ENCODE results near the gene RDH11.

The RDH11 gene

DNA sequence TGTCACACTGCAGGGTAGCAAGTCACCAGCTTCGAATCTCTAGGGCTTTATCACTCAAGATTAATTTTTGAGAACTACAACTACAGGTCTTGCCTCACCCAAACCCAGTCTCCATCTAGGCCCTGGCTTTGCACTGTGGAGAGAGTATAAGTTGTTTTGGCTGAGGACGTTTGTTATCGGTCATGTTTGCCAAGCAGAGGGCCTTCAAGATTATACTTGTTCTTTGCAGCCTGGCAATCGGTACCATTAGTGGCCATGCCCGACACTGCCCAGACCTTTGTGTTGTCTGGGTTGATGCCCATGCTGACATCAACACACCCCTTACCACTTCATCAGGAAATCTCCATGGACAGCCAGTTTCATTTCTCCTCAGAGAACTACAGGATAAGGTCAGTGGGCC lies 50.1 kb downstream of the RDH11 start:
- DNase-seq (ENCODE audit: low read depth): no peak

- no peak for DNase-seq (ENCODE audit: low read depth)
These were observed 51.1 kb downstream of the RDH11 start for GRCh38 chr14:67644428-67644827.

- no peak for DNase-seq (ENCODE audit: low read depth)
These were observed 51.9 kb downstream of the RDH11 start for GRCh38 chr14:67643713-67644112.

DNA sequence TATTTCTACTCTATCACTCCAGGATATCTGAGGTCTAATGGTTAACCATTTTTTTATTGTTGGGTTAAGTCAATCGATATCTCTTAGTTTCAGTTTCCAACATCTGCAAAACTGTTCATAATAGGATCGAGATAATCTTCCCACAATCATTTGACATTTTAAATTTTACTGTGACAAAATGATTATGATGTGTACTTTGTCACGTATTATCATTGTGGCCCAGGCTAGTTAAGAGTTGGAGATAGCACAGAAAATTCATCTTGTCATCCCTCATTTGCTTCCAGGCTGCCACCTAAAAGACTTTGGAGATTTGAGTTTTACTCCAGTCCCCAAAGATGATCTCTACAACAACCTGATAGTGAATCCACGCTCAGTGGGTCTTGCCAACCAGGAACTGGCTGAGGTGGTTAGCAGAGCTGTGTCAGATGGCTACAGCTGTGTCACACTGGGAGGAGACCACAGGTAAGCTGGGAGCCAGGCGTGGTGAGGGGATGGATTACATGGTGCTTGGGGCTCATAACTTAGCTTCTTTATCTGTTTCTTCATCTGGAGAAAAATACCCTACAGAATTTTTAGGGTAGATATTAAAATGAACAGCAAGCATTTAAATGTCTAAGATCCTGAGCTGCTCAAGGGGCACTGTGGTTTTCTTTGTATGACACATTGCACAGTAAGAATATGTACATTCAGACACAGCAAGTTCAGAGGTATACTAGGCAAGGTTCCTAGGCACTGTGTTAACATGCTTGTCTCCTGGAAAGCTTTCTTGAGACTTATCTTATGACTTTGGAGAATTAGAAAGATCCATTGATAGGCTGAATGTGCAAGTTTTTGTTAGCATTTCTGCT lies 53.4 kb downstream of the RDH11 start:
- DNase-seq (ENCODE audit: low read depth): no peak

- no peak for DNase-seq (ENCODE audit: low read depth)
These were observed 54.1 kb downstream of the RDH11 start for GRCh38 chr14:67641480-67641879.

- no peak for DNase-seq (ENCODE audit: low read depth)
These were observed 56.9 kb downstream of the RDH11 start for GRCh38 chr14:67638642-67639041.

- DNase-seq (ENCODE audit: low read depth): no peak
These were observed 59.1 kb downstream of the RDH11 start for GRCh38 chr14:67636361-67636919.

GRCh38 chr14:67633451-67634147 lies 62.0 kb downstream of the RDH11 start:
- no peak for DNase-seq (ENCODE audit: low read depth)

- no peak for DNase-seq (ENCODE audit: low read depth)
These were observed 64.6 kb downstream of the RDH11 start for GRCh38 chr14:67630938-67631337.

DNA sequence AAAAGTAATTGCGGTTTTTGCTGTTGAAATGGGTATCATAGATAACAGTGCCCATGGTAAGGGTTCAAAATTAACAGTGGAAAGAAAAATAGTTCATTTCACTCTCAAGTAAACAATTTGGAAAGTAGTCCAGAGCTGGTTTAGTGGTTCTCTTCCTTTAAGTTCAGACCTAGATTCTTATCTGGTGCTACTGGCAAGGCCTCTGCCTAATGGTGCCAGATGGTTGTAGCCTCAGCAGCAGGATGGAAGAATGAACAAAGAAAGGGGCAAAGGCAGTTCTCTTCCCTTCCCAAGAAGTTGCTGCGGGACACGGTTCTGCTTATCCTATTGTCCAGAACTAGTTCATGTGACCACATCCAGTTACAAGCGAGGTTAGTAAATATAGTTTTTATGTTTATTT lies 65.4 kb downstream of the RDH11 start:
- DNase-seq (ENCODE audit: low read depth): no peak

DNA sequence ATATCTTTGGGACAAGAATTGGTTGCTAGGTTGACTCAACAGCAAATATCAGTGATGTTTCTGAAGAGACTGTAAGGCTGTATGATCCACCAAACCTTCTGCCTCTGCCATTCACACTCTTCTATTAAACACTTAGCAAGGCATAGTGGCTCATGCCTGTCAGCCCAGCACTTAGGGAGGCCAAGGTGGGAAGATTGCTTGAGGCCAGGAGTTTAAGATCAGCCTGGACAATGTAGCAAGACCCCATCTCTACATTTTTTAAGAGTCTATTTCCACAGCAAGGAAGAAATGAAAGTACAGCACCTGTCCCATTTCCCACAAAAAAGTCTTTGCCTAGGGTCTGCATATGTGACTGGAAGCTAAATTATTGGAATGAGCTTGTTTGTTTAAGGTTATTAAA lies 68.0 kb downstream of the RDH11 start:
- no peak for DNase-seq (ENCODE audit: low read depth)

Data from activated T-cell treated with anti-CD3 and anti-CD28 coated beads for 24 hours (primary cell).